Activated CD4-positive, alpha-beta T cell treated with anti-CD3 and anti-CD28 coated beads, Interleukin-2, Interleukin-6, amounts not matched to agents 100 ng/mL and 50 ng/mL, durations not matched to agents 16 hours and 8 hours (primary cell): ENCODE measurements around the gene CEP250.
"Not testable (repeated sequence)": the region's sequence is repeated elsewhere in the genome, so short reads cannot be mapped to it uniquely, and the experiment has no call there.

Source experiments
- DNase-seq: peaks from one replicate; pipeline ENCODE4 v3.0.0-alpha.2; 2020

The CEP250 gene

GRCh38 chr20:35499271-35499670 is 43.9 kb downstream of the CEP250 start:
- no peak for DNase-seq

- no peak for DNase-seq
Observed at GRCh38 chr20:35502352-35502751, 47.0 kb downstream of the CEP250 start.

- no peak for DNase-seq
Observed at GRCh38 chr20:35503281-35503680, 47.9 kb downstream of the CEP250 start.

- DNase-seq: no peak
Observed at GRCh38 chr20:35503841-35504561, 48.6 kb downstream of the CEP250 start.

- DNase-seq: no peak
Observed at GRCh38 chr20:35504751-35505150, 49.4 kb downstream of the CEP250 start.

GRCh38 chr20:35506179-35506578 is 50.8 kb downstream of the CEP250 start:
- DNase-seq: no peak

- DNase-seq: peak; percentile 27
Observed at GRCh38 chr20:35506872-35507638, 51.7 kb downstream of the CEP250 start.

- DNase-seq: no peak
Observed at GRCh38 chr20:35508493-35509218, 53.3 kb downstream of the CEP250 start.

GRCh38 chr20:35510951-35511735 is 55.7 kb downstream of the CEP250 start:
- DNase-seq: no peak

GRCh38 chr20:35511814-35512420 is 56.5 kb downstream of the CEP250 start:
- no peak for DNase-seq

GRCh38 chr20:35514371-35514932 is 59.1 kb downstream of the CEP250 start:
- DNase-seq: no peak

GRCh38 chr20:35515341-35515740 is 59.9 kb downstream of the CEP250 start:
- no peak for DNase-seq

- no peak for DNase-seq
Observed at GRCh38 chr20:35515949-35516645, 60.7 kb downstream of the CEP250 start.

GRCh38 chr20:35517125-35517524 is 61.7 kb downstream of the CEP250 start:
- DNase-seq: no peak

- not testable (repeated sequence) for DNase-seq
Observed at GRCh38 chr20:35517767-35518166, 62.4 kb downstream of the CEP250 start.

GRCh38 chr20:35518955-35519354 is 63.6 kb downstream of the CEP250 start:
- no peak for DNase-seq

- DNase-seq: peak; percentile 39
Observed at GRCh38 chr20:35523298-35523888, 68.0 kb downstream of the CEP250 start.

- DNase-seq: no peak
Observed at GRCh38 chr20:35525639-35526038, 70.2 kb downstream of the CEP250 start.

GRCh38 chr20:35527122-35527769 is 71.8 kb downstream of the CEP250 start:
- no peak for DNase-seq

GRCh38 chr20:35529552-35529951 is 74.2 kb downstream of the CEP250 start, which contains the start of gene C20orf173:
Gene C20orf173, minus strand, starts transcription at chr20:35529652. Its CDS starts 279 bp downstream, at chr20:35529373.
- DNase-seq: no peak
